ENCODE data around the gene BAAT. TPM values are rescaled to one million over a fixed set of nuclear protein-coding genes. Genes with fewer than 3 reads are reported as not detected.

Gene BAAT
- total and polyA plus RNA-seq, 2 of the 13 experiments (the other 11 are each of a cell fraction or from before 2014, with no cell fraction given): 0.71 to 7.9 TPM

DNA sequence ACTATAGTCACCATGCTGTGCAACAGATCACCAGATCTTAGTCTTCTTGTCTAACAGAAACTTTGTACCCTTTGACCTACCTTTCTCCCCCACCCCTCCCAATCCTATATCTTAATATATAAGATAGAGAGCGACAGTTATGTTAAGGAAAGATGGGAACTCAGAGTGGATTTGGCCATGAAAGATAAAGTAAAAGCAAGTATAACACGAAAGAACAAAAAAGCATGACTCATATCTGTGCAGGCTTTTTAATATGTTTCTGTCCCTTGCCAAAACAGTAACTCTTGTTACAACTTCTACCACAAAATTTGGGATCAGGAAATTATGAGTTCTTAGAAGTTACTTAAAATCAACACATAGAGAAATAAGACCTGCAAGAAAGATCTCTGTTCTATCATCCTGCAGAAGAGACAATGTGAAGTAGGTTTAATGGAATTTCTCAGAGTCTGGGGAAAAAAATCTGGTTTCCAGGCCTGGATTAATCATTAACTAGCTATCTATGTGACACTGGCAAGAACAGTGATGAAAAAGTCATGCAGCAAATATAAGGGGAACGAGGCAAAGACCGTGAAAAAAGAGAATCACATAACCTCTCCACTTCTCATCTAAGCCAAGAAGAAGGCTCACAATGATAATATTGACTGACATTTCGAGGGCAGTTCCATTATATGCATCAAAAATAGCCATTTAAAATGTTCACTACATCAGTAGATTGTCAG lies 18.6 kb downstream of the BAAT start (continued):
- TF ChIP-seq SOX13 (IDR thresholded peaks at IDR 0.05) (no peak), SOX13 (CRISPR knock-in tag; conservative IDR thresholded peaks at IDR 0.05 in 1 of 2, IDR thresholded peaks at IDR 0.05 in 1 of 2) (peak in 1 of 2 experiments; percentile 38; a peak in 2 of 4 replicates), ZNF878 (CRISPR knock-in tag; IDR thresholded peaks at IDR 0.05) (peak; percentile 69; the same call in 1 of the 2 replicates), HCFC1 (IDR thresholded peaks at IDR 0.05; ENCODE audit: low read depth, low read length) (no peak), CEBPG (CRISPR knock-in tag; IDR thresholded peaks at IDR 0.05) (peak; percentile 24), BORCS8-MEF2B (CRISPR knock-in tag; IDR thresholded peaks at IDR 0.05) (no peak), FOXA3 (CRISPR knock-in tag; IDR thresholded peaks at IDR 0.05) (no peak), MBD4 (IDR thresholded peaks at IDR 0.05; ENCODE audit: borderline replicate concordance, low read length) (0 out of 2 replicates have a peak, but pooled peaks have one; percentile 54), ZSCAN29 (CRISPR knock-in tag; conservative IDR thresholded peaks at IDR 0.05) (0 out of 2 replicates have a peak, but pooled peaks have one; percentile 59), FOXJ3 (CRISPR knock-in tag; IDR thresholded peaks at IDR 0.05; ENCODE audit: borderline replicate concordance) (peak; percentile 61; the same call in 1 of the 2 replicates), RARA (CRISPR knock-in tag; IDR thresholded peaks at IDR 0.05) (no peak), RXRB (CRISPR knock-in tag; IDR thresholded peaks at IDR 0.05; ENCODE audit: borderline replicate concordance) (peak; percentile 69), PRDM15 (CRISPR knock-in tag; IDR thresholded peaks at IDR 0.05) (no peak), ZZZ3 (CRISPR knock-in tag; IDR thresholded peaks at IDR 0.05; ENCODE audit: borderline replicate concordance) (no peak), BCLAF1 (IDR thresholded peaks at IDR 0.05) (no peak), ZNF775 (CRISPR knock-in tag; IDR thresholded peaks at IDR 0.05; ENCODE audit: borderline replicate concordance) (peak; percentile 93), BRD4 (CRISPR knock-in tag; IDR thresholded peaks at IDR 0.05) (no peak), ZNF12 (CRISPR knock-in tag; IDR thresholded peaks at IDR 0.05) (0 out of 2 replicates have a peak, but pooled peaks have one; percentile 68), ZNF275 (CRISPR knock-in tag; IDR thresholded peaks at IDR 0.05; ENCODE audit: borderline replicate concordance) (0 out of 2 replicates have a peak, but pooled peaks have one; percentile 12), MED13 (CRISPR knock-in tag; IDR thresholded peaks at IDR 0.05) (no peak), SOX5 (CRISPR knock-in tag; IDR thresholded peaks at IDR 0.05; ENCODE audit: borderline replicate concordance) (peak; percentile 46; the same call in 1 of the 2 replicates)
- TF ChIP-seq, protein P1, sequence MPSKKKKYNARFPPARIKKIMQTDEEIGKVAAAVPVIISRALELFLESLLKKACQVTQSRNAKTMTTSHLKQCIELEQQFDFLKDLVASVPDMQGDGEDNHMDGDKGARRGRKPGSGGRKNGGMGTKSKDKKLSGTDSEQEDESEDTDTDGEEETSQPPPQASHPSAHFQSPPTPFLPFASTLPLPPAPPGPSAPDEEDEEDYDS (CRISPR knock-in tag; IDR thresholded peaks at IDR 0.05): peak; percentile 97

All from HepG2 (cell line).